Measurements from ENCODE around the gene COL6A3. TPM values are rescaled to one million over a fixed set of nuclear protein-coding genes. Genes with fewer than 3 reads are reported as not detected.

COL6A3 gene
- total RNA-seq, result 89.5 TPM
- long read RNA-seq, full-length matches to known transcripts, result 1 of 81 reads
- long read RNA-seq, partial matches to known transcripts, result 74 of 81 reads
- long read RNA-seq, other reads (novel, unspliced or antisense), result 6 of 81 reads

- intact Hi-C loops (cut with DNase I), result loop anchor here (5.0 kb wide), 2 partner anchors 247 to 287 kb away; no protein-coding TSS in a partner anchor
- peak; percentile 79 for DNase-seq (ENCODE audit: low spot score)
Observed at GRCh38 chr2:237413777-237414661, at the start of gene COL6A3. COL6A3 (minus strand) TSS chr2:237414164; CDS start chr2:237396817, 17,347 bp downstream.

- DNase-seq (ENCODE audit: low spot score), result no peak
- intact Hi-C loops (cut with DNase I), result no loop called here
Observed at GRCh38 chr2:237459741-237460174, 45.8 kb upstream of the COL6A3 start.

GRCh38 chr2:237459226-237459625 is 45.3 kb upstream of the COL6A3 start:
- DNase-seq (ENCODE audit: low spot score), result peak; percentile 27
- intact Hi-C loops (cut with DNase I), result no loop called here

- DNase-seq (ENCODE audit: low spot score), result peak; percentile 9
- intact Hi-C loops (cut with DNase I), result no loop called here
Observed at GRCh38 chr2:237458519-237458918, 44.6 kb upstream of the COL6A3 start.

GRCh38 chr2:237457388-237457941 is 43.5 kb upstream of the COL6A3 start:
- peak; percentile 47 for DNase-seq (ENCODE audit: low spot score)
- intact Hi-C loops (cut with DNase I), result no loop called here

GRCh38 chr2:237456200-237456843 is 42.4 kb upstream of the COL6A3 start:
- intact Hi-C loops (cut with DNase I), result no loop called here
- peak; percentile 89 for DNase-seq (ENCODE audit: low spot score)

- intact Hi-C loops (cut with DNase I), result no loop called here
- no peak for DNase-seq (ENCODE audit: low spot score)
Observed at GRCh38 chr2:237455764-237456163, 41.8 kb upstream of the COL6A3 start.

GRCh38 chr2:237453671-237454070 is 39.7 kb upstream of the COL6A3 start:
- DNase-seq (ENCODE audit: low spot score), result no peak
- intact Hi-C loops (cut with DNase I), result no loop called here

- intact Hi-C loops (cut with DNase I), result no loop called here
- DNase-seq (ENCODE audit: low spot score), result no peak
Observed at GRCh38 chr2:237452861-237453260, 38.9 kb upstream of the COL6A3 start.

- intact Hi-C loops (cut with DNase I), result no loop called here
- no peak for DNase-seq (ENCODE audit: low spot score)
Observed at GRCh38 chr2:237451643-237452469, 37.9 kb upstream of the COL6A3 start.

- intact Hi-C loops (cut with DNase I), result no loop called here
- no peak for DNase-seq (ENCODE audit: low spot score)
Observed at GRCh38 chr2:237450583-237450982, 36.6 kb upstream of the COL6A3 start.

- DNase-seq (ENCODE audit: low spot score), result no peak
- intact Hi-C loops (cut with DNase I), result no loop called here
Observed at GRCh38 chr2:237450108-237450507, 36.1 kb upstream of the COL6A3 start.

GRCh38 chr2:237449193-237449881 is 35.4 kb upstream of the COL6A3 start:
- no peak for DNase-seq (ENCODE audit: low spot score)
- intact Hi-C loops (cut with DNase I), result no loop called here

GRCh38 chr2:237448626-237449025 is 34.7 kb upstream of the COL6A3 start:
- intact Hi-C loops (cut with DNase I), result no loop called here
- no peak for DNase-seq (ENCODE audit: low spot score)

- intact Hi-C loops (cut with DNase I), result no loop called here
- no peak for DNase-seq (ENCODE audit: low spot score)
Observed at GRCh38 chr2:237448171-237448570, 34.2 kb upstream of the COL6A3 start.

- intact Hi-C loops (cut with DNase I), result no loop called here
- no peak for DNase-seq (ENCODE audit: low spot score)
Observed at GRCh38 chr2:237447496-237447895, 33.5 kb upstream of the COL6A3 start.

- no peak for DNase-seq (ENCODE audit: low spot score)
- intact Hi-C loops (cut with DNase I), result no loop called here
Observed at GRCh38 chr2:237446338-237446665, 32.3 kb upstream of the COL6A3 start.

GRCh38 chr2:237445611-237446337 is 31.8 kb upstream of the COL6A3 start:
- intact Hi-C loops (cut with DNase I), result no loop called here
- no peak for DNase-seq (ENCODE audit: low spot score)

Measured in cardiac septum (tissue), 1 donor.